ENCODE data around the gene OR1S2. TPM values are rescaled to one million over a fixed set of nuclear protein-coding genes. Genes with fewer than 3 reads are reported as not detected.

OR1S2 gene
- not detected in 2 replicates for total RNA-seq

GRCh38 chr11:58204042-58204441 is at the start of gene OR1S2:
Gene OR1S2 (minus strand): TSS chr11:58204142. CDS start chr11:58204142, 0 bp downstream.

GRCh38 chr11:58212420-58212819 is 8.5 kb upstream of the OR1S2 start, which contains the start of gene OR1S1:
Gene OR1S1 (plus strand): TSS chr11:58212720.

GRCh38 chr11:58188770-58189169 is 15.2 kb downstream of the OR1S2 start, which contains the start of gene OR9Q2:
Gene OR9Q2 (plus strand): TSS chr11:58189070. CDS start chr11:58190491, 1,421 bp downstream.

Other genes starting within 250 kb of the OR1S2 start
- not detected in 2 replicates for gene OR9Q1, start 180.3 kb downstream of the OR1S2 start, total RNA-seq
- not detected in 2 replicates for gene OR6Q1, start 173.2 kb downstream of the OR1S2 start, total RNA-seq
- not detected in 2 replicates for gene OR9I1, start 78.6 kb downstream of the OR1S2 start, total RNA-seq
- gene OR9Q2, start 15.1 kb downstream of the OR1S2 start, total RNA-seq, result not detected in 2 replicates
- not detected in 2 replicates for gene OR1S1, start 8.6 kb upstream of the OR1S2 start, total RNA-seq
- gene OR10Q1, start 24.8 kb upstream of the OR1S2 start, total RNA-seq, result not detected in 2 replicates
- gene OR10W1, start 64.1 kb upstream of the OR1S2 start, total RNA-seq, result under 0.01 TPM in 1 of 2 replicates, not detected in the other
- gene OR5B17, start 154.9 kb upstream of the OR1S2 start, total RNA-seq, result not detected in 2 replicates
- gene OR5B3, start 202.7 kb upstream of the OR1S2 start, total RNA-seq, result not detected in 2 replicates
- not detected in 2 replicates for gene OR5B2, start 224.0 kb upstream of the OR1S2 start, total RNA-seq
- gene OR5B12, start 238.1 kb upstream of the OR1S2 start, total RNA-seq, result not detected in 2 replicates